Parathyroid adenoma (tissue), 2 donors: Measurements from ENCODE around the gene TMEM37.

ENCODE experiments used
- H2AFZ ChIP-seq: fragments of 300-600 bp; sonication (generic); one replicate; pipeline ENCODE4 v1.7.0; 2017; ENCODE audit warnings: antibody characterized with exemption, mild to moderate bottlenecking
- H3K27ac ChIP-seq: fragments of 300-600 bp; sonication (generic); one replicate; pipeline ENCODE4 v1.7.0; 2017
- H3K27me3 ChIP-seq: fragments of 300-600 bp; sonication (generic); one replicate; pipeline ENCODE4 v1.7.0; 2017; ENCODE audit warnings: low read length; ENCODE audit not compliant: control insufficient read depth, insufficient read depth
- H3K36me3 ChIP-seq: fragments of 300-600 bp; sonication (generic); one replicate; pipeline ENCODE4 v1.7.0; 2017; ENCODE audit warnings: low read length; ENCODE audit not compliant: control insufficient read depth, insufficient read depth
- H3K4me1 ChIP-seq: fragments of 300-600 bp; sonication (generic); one replicate; pipeline ENCODE4 v1.7.0; 2017; ENCODE audit warnings: control low read depth
- H3K4me2 ChIP-seq: fragments of 300-600 bp; sonication (generic); one replicate; pipeline ENCODE4 v1.7.0; 2017; ENCODE audit warnings: low read length
- H3K4me3 ChIP-seq: fragments of 300-600 bp; sonication (generic); one replicate; pipeline ENCODE4 v1.7.0; 2017; ENCODE audit warnings: low read depth, low read length
- H3K79me2 ChIP-seq: fragments of 300-600 bp; sonication (generic); one replicate; pipeline ENCODE4 v1.7.0; 2017; ENCODE audit warnings: control low read depth
- H3K9ac ChIP-seq: fragments of 300-600 bp; sonication (generic); one replicate; pipeline ENCODE4 v1.7.0; 2017; ENCODE audit warnings: mild to moderate bottlenecking
- H3K9me3 ChIP-seq: fragments of 300-600 bp; sonication (generic); one replicate; pipeline ENCODE4 v1.7.0; 2017; ENCODE audit warnings: low read length; ENCODE audit not compliant: control insufficient read depth
- CTCF ChIP-seq: fragments of 300-600 bp; sonication (generic); IDR thresholded peaks from one replicate; pipeline ENCODE4 v1.7.0; 2017; ENCODE audit warnings: antibody characterized with exemption, mild to moderate bottlenecking
- donor health status: primary hyperparathyroidism.

TMEM37 gene

GRCh38 chr2:119451336-119452050, 19.8 kb downstream of the TMEM37 start:
- Histone ChIP-seq H2AFZ (no peak overlapping the region), H3K9me3 (no peaks in the 10 kb centered on the region), H3K9ac (no peak overlapping the region), H3K27ac (no peak overlapping the region), H3K79me2 (peaks cover under 1% of the 10 kb centered on the region), H3K4me3 (no peak overlapping the region), H3K27me3 (no peaks in the 10 kb centered on the region), H3K4me1 (peaks cover 17% of the 10 kb centered on the region), H3K4me2 (no peak overlapping the region), H3K36me3 (no peaks in the 10 kb centered on the region)
- no peak for TF ChIP-seq CTCF

GRCh38 chr2:119453972-119454593, 22.4 kb downstream of the TMEM37 start:
- no peak for TF ChIP-seq CTCF
- H3K36me3 ChIP-seq: no peaks in the 10 kb centered on the region
- H3K4me1 ChIP-seq: peaks cover 10% of the 10 kb centered on the region
- H3K4me2 ChIP-seq: no peak overlapping the region
- no peaks in the 10 kb centered on the region for H3K9me3 ChIP-seq
- no peak overlapping the region for H2AFZ ChIP-seq
- no peak overlapping the region for H3K4me3 ChIP-seq
- H3K79me2 ChIP-seq: no peaks in the 10 kb centered on the region
- H3K27me3 ChIP-seq: no peaks in the 10 kb centered on the region
- no peak overlapping the region for H3K9ac ChIP-seq
- no peak overlapping the region for H3K27ac ChIP-seq

- Histone ChIP-seq H3K79me2 (no peaks in the 10 kb centered on the region), H3K27ac (no peak overlapping the region)
- no peak for TF ChIP-seq CTCF
These were observed 23.5 kb downstream of the TMEM37 start for GRCh38 chr2:119455066-119455718.

GRCh38 chr2:119460076-119460475, 28.4 kb downstream of the TMEM37 start:
- Histone ChIP-seq H3K4me1 (peaks cover 4% of the 10 kb centered on the region), H3K9ac (no peak overlapping the region), H3K36me3 (no peaks in the 10 kb centered on the region), H3K4me3 (no peak overlapping the region), H3K27ac (no peak overlapping the region), H3K4me2 (no peak overlapping the region), H2AFZ (no peak overlapping the region), H3K27me3 (no peaks in the 10 kb centered on the region), H3K9me3 (no peaks in the 10 kb centered on the region), H3K79me2 (no peaks in the 10 kb centered on the region)
- no peak for TF ChIP-seq CTCF

More at GRCh38 chr2:119455066-119455718, 23.5 kb downstream of the TMEM37 start:
- peaks cover 3% of the 10 kb centered on the region for H3K4me1 ChIP-seq
- peak overlapping the region; percentile 1 for H2AFZ ChIP-seq
- no peaks in the 10 kb centered on the region for H3K27me3 ChIP-seq
- H3K9ac ChIP-seq: no peak overlapping the region
- H3K4me2 ChIP-seq: peak overlapping the region; percentile 35
- H3K4me3 ChIP-seq: no peak overlapping the region
- H3K36me3 ChIP-seq: no peaks in the 10 kb centered on the region
- no peaks in the 10 kb centered on the region for H3K9me3 ChIP-seq
